SKM-1 treated with dmso at 0.1 percent for 144 hours (cell line): ENCODE measurements around the gene INHBB.
"Not testable (repeated sequence)": the region's sequence is repeated elsewhere in the genome, so short reads cannot be mapped to it uniquely, and the experiment has no call there.

Experiments used
- DNase-seq: peaks from one replicate; lab custom pipeline; 2025; ENCODE audit not compliant: unreplicated experiment; lab: John Stamatoyannopoulos, UW

The INHBB gene

GRCh38 chr2:120378605-120379004 is 32.7 kb downstream of the INHBB start:
- no peak for DNase-seq

DNA sequence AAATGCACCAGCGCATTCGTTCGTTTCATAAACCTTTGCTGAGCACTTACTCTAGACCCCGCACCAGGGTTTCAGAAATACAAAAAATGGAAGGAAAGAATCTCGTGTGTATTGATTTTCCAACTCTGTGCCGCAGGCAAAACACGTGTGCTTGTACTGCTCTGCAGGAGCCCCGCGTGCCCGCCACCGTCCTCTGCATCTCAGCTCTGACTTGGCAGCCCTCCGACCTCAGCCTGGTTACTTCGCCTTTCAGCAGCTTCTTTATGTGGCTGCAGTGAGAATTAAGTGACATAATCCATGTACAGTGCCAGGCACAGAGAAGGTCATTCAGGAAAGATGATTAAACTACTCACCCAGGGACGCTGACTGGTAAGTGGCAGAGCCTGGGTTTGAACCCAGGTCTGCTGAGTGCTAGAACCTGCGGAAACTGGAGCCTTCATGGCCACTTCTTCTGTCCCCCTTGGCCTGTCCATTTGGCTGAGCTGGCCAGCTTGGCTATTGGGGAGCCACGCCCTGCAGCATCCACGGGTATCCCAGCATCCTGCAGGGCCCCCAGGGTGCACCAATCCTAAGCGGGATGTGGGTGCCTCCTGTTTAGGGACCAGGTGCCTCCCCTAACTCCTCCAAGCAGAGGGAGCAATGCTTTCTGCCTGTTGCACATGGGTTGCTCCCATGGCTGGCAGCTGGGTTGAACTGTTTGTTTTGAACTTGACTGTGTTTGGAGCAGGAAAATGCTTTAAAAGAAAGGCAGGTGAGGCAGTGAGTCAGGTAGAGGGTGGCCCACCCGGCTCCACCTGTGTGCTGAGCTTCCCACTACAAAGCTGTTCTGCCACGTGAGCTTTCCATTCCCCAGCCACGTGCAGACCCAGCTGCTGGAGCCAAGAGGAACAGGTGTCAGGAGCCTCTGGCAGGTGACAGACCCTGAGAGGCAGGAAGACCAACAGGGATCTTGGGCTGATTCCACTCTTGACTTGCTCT is 34.3 kb downstream of the INHBB start:
- DNase-seq = no peak

GRCh38 chr2:120381192-120381591 is 35.3 kb downstream of the INHBB start:
- no peak for DNase-seq

DNA sequence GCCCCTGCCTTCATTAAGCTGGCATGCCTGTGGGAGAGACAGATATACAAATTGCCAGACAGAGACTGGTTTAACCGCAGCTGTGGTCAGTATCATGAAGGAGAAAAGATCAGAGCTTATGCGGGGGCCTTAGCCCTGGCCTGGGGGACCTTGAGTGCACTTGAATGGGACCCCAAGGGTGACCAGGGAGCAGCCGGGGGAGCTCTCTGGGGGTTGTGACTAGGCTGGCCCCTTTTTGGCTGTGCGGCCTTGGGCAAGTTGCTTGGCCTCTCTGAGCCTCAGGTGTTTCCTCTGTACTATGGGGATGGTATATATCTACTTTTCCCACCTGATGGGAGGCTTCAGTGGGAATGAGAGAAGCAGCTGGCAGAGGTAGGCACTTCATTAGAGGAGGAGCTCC is 35.7 kb downstream of the INHBB start:
- no peak for DNase-seq

- DNase-seq = no peak
Observed at GRCh38 chr2:120382541-120383144, 36.7 kb downstream of the INHBB start.

- no peak for DNase-seq
Observed at GRCh38 chr2:120383191-120383590, 37.3 kb downstream of the INHBB start.

- DNase-seq = no peak
Observed at GRCh38 chr2:120383631-120384340, 37.9 kb downstream of the INHBB start.

DNA sequence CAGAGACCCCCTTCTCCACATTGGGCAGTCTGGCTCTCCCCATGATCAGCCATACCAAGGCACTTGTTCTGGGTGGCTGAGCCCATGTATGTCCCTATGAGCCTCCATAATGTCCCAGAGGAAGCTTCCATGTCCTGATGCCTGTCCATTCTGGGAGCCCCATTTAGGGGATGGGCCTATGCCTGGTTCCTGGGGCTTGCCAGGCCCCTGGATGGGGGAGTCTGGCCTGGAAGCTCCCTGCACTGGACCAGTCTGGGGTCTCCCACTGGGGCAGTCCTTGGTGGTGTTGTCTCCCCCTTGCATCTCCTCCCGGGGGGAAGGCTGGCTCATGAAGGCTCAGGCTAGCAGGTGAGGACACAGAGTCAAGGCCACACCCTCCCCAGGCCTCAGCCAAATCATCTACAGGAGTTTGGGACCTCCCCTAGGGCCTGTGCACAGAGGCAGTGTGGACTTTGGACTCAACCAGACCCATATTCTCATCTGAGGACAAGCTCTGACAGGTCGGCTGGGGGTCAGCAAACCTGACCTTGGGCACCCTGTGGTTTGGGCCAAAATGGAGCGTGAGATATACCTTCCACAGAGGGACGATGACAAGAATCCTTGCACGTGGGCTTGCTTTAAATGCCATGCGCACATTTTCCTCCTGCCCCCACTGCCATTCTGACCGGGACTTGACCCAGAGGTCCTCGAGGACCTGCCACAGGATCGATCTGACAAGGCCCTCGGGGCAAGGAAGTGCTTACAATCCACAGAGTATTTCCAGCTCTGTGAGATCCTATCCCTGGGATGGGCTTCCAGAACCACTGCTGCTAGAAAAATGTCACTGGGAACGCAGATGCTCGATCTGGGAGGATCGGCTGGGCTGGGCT is 38.8 kb downstream of the INHBB start:
- DNase-seq = no peak

GRCh38 chr2:120385355-120386127 is 39.6 kb downstream of the INHBB start:
- no peak for DNase-seq

DNA sequence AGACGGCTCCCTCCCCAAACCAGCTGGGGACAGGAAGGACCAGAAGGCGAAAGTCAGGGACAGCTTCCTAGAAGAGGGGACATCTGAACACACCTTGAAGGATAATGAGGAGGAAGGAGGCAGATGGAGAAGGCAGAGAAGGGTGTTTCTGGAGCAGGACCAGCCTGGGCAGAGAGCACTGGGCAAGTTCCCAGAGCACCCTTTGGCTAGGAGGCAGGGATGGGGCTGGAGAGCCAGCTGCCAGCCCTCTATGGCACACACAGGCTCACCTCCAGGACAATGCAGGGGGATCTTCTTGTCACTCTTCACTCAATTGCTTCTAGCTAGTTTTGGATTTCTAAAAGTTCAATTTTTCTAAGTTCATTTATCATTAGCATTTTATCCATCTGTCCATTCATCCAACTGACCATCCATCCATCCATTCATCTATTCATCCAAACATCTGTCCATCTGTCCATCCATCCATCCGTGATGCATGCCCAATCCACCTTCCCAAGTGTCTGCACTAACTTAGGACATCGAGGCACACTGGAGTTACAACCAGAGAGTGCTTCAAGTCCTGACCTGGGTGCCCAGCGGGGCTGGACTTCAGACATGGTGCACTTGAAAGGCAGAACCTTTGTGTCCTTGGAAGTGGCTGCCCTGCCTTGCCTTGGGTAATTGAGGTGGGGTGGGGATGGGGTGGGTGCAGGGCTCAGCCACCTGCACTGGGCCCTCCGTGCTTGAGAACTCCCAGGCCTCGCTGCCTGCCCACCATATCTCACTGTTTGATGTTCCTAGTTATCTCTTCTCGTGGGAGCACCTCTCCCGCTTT is 42.5 kb downstream of the INHBB start:
- DNase-seq = no peak

GRCh38 chr2:120389036-120389391 is 43.1 kb downstream of the INHBB start:
- DNase-seq = no peak

- DNase-seq = no peak
Observed at GRCh38 chr2:120390381-120391055, 44.6 kb downstream of the INHBB start.

GRCh38 chr2:120391382-120391781 is 45.4 kb downstream of the INHBB start:
- not testable (repeated sequence) for DNase-seq

DNA sequence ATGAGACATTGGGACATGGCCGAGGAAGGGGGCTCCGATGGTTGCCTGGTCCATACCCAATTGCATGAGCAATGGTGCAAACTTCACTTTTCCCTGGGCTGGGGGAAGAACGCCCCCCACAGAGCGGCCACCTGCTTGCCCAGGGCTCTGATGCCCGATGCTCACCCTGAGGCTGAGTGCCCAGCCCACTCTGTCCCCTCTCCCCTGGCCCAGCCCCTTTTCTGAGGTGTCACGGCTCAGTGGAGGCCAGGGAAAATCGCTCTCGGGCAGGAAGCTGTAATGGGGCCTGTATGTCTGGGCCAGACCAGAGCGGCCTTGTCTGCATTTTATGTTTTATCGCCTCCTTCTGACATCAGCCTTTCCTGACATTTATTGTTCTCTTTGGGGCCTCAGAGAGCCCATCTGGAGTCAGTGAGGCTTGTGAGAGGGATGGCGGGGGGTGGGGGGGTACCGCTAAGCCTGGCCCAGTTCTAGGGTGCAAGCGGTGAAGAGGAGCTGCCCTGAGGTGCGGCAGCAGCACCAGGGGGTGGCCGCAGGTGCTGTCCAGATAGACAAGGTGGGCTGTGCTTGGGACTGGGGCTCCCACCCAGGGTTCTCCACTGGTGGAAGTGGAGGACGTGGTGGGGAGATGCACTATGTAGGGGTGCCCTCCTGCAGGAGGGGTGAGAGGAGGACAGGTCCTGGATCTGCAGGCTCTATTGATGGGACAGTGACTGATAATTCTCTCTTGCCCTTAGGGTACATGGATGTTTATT is 46.2 kb downstream of the INHBB start:
- no peak for DNase-seq

GRCh38 chr2:120392923-120393322 is 47.0 kb downstream of the INHBB start:
- DNase-seq = no peak

DNA sequence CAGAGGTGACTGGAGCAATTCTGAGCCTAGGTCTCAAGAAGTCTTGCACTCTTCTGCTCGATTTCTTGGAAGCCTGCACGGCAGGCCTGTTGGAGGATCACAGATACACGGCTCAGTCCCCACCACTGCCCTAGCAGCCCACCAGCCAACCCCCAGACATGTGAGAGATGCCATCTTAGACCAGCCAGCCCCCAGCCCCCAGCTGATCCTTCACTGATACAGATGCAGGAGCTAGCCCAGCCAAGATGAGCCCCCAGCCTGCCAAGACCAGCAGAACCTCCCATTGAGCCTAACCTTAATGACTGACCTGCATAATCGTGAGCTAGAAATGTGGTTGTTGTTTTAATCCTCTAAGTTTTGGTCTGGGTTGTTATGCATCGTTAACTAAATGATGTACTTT is 47.5 kb downstream of the INHBB start:
- no peak for DNase-seq

- DNase-seq = no peak
Observed at GRCh38 chr2:120394764-120395163, 48.8 kb downstream of the INHBB start.
